Nephron (organoid): Measurements from ENCODE around the gene PNO1.
A peak's percentile ranks its signal among the peaks of the same experiment; 100 is the strongest.
"Not testable (repeated sequence)": the region's sequence is repeated elsewhere in the genome, so short reads cannot be mapped to it uniquely, and the experiment has no call there.

Experiments used
- H3K27ac Mint-ChIP-seq, 3 experiments: 2 replicates each; pipeline ENCODE4 v1.8.0; 2020; ENCODE audit warnings: mixed read lengths in 3 of 3, mild to moderate bottlenecking in 2 of 3, moderate library complexity in 1 of 3
- H3K27me3 Mint-ChIP-seq: 2 replicates; pipeline ENCODE4 v1.8.0; 2021; ENCODE audit warnings: low read depth, mild to moderate bottlenecking, moderate library complexity, mixed read lengths
- H3K36me3 Mint-ChIP-seq: 2 replicates; pipeline ENCODE4 v1.8.0; 2020; ENCODE audit warnings: low read depth, mixed read lengths
- H3K4me1 Mint-ChIP-seq: 2 replicates; pipeline ENCODE4 v1.8.0; 2020; ENCODE audit warnings: mixed read lengths
- H3K4me3 Mint-ChIP-seq, 3 experiments: 2 replicates each; pipeline ENCODE4 v1.8.0; 2020; ENCODE audit warnings: mild to moderate bottlenecking in 3 of 3, mixed read lengths in 3 of 3, moderate library complexity in 2 of 3
- H3K9me3 Mint-ChIP-seq: 2 replicates; pipeline ENCODE4 v1.8.0; 2020; ENCODE audit warnings: mixed read lengths
- TF ChIP-seq, protein P1 (sequence below), 3 experiments: fragments of 200-600 bp; sonication (generic); IDR thresholded peaks; one replicate each; pipeline ENCODE4 v1.5.0; 2021; ENCODE audit warnings: antibody characterized with exemption in 3 of 3; ENCODE audit not compliant: unreplicated experiment in 3 of 3

The PNO1 gene

DNA sequence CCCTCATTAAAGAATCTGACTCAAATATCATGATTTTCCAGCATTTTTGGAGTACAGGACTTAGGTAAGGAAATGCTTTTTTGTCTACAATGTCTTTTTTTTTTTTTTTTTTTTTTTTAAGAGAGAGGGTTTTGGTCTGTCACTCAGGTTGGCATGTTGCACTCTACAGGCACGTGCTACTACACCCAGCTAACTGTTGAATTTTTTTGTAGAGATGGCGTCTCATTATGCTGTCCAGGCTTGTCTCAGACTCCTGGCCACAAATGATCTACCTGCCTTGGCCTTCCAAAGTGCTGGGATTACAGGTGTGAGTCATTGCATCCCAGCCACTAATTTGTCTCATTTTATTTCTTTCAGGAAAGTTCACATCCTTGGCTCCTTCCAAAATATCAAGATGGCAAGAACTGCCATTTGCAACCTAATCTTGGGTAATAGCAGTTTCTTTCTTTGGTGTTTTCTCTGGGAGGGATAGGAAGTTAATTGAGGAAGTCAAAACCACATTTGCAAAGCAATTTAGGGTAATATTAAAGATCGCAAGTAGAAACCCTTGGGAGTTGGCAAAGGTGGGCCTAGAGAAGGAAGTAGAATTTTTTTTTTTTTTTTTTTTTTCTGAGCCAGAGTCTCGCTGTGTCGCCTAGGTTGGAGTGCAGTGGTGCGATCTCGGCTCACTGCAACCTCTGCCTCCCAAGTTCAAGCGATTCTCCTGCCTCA, 15.5 kb downstream of the PNO1 start:
- Mint-ChIP-seq H3K27ac (no peak overlapping the region), H3K4me3 (no peak overlapping the region), H3K27me3 (no peaks in the 10 kb centered on the region), H3K9me3 (no peaks in the 10 kb centered on the region), H3K4me1 (no peaks in the 10 kb centered on the region), H3K36me3 (peaks cover 13% of the 10 kb centered on the region)
- TF ChIP-seq, protein P1, sequence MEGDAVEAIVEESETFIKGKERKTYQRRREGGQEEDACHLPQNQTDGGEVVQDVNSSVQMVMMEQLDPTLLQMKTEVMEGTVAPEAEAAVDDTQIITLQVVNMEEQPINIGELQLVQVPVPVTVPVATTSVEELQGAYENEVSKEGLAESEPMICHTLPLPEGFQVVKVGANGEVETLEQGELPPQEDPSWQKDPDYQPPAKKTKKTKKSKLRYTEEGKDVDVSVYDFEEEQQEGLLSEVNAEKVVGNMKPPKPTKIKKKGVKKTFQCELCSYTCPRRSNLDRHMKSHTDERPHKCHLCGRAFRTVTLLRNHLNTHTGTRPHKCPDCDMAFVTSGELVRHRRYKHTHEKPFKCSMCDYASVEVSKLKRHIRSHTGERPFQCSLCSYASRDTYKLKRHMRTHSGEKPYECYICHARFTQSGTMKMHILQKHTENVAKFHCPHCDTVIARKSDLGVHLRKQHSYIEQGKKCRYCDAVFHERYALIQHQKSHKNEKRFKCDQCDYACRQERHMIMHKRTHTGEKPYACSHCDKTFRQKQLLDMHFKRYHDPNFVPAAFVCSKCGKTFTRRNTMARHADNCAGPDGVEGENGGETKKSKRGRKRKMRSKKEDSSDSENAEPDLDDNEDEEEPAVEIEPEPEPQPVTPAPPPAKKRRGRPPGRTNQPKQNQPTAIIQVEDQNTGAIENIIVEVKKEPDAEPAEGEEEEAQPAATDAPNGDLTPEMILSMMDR (IDR thresholded peaks at IDR 0.05; ENCODE audit: unreplicated experiment in 3 of 3), result no peak

DNA sequence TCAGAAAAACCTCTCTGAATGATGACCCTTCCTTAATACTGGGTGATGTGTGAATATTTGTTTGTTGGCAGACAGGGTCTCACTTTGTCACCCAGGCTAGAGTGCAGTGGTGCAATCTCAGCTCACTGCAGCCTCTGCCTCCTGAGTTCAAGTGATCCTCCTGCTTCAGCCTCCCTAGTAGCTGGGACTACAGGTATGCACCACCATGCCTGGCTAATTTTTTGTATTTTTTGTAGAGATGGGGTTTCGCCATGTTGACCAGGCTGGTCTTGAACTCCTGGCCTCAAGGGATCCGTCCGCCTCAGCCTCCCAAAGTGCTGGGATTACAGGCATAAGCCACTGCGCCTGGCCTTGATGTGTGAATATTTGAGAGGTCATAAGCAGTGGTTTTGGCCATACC, 17.5 kb downstream of the PNO1 start:
- not testable (repeated sequence) for H3K9me3 Mint-ChIP-seq, H3K27ac Mint-ChIP-seq, H3K27me3 Mint-ChIP-seq, H3K4me3 Mint-ChIP-seq, H3K4me1 Mint-ChIP-seq
- peaks cover 24% of the 10 kb centered on the region for H3K36me3 Mint-ChIP-seq

DNA sequence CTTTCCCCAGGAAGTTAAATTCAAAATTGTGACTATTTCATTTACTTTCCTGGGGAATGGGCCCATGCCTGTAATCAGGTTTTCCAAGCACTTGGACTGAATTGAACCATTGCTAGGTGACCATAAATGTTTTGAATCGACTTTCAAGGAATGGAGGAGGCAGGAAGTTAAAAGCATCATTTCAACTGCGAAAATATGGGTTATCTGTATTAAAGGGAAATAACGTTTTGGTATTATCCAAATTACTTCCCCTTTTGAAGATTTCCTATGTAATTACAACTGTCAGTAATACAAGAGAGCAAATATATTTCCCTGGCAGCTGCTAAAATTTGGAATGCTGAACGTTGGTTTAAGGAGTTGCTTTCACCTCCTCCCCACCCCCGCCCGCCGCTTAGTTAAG, 19.0 kb downstream of the PNO1 start:
- H3K36me3 Mint-ChIP-seq, result peaks cover 32% of the 10 kb centered on the region
- H3K4me3 Mint-ChIP-seq, result no peak overlapping the region
- no peaks in the 10 kb centered on the region for H3K9me3 Mint-ChIP-seq
- H3K4me1 Mint-ChIP-seq, result no peaks in the 10 kb centered on the region
- no peak overlapping the region for H3K27ac Mint-ChIP-seq
- no peaks in the 10 kb centered on the region for H3K27me3 Mint-ChIP-seq
- TF ChIP-seq, protein P1 (IDR thresholded peaks at IDR 0.05; ENCODE audit: unreplicated experiment in 3 of 3), result no peak

DNA sequence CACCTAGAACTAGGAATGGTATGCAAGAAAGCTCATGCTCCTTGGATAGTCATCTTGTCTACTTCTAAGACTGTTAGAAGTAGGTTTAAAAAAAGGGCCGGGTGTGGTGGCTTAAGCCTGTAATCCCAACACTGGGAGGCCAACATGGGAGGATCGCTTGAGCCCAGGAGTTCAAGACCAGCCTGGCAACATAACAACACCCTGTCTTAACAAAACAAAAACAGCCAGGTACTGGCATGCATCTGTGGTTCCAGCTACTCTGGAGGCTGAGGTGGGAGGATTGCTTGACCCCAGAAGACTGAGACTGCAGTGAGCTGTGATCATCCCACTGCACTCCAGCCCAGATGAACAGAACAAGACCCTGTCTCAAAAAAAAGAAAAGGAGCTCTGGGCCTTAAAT, 19.9 kb downstream of the PNO1 start:
- TF ChIP-seq, protein P1 (IDR thresholded peaks at IDR 0.05; ENCODE audit: unreplicated experiment in 3 of 3), result no peak
- H3K9me3 Mint-ChIP-seq, result no peaks in the 10 kb centered on the region
- no peak overlapping the region for H3K27ac Mint-ChIP-seq
- H3K27me3 Mint-ChIP-seq, result no peaks in the 10 kb centered on the region
- H3K4me1 Mint-ChIP-seq, result no peaks in the 10 kb centered on the region
- H3K36me3 Mint-ChIP-seq, result peaks cover 39% of the 10 kb centered on the region
- no peak overlapping the region for H3K4me3 Mint-ChIP-seq

DNA sequence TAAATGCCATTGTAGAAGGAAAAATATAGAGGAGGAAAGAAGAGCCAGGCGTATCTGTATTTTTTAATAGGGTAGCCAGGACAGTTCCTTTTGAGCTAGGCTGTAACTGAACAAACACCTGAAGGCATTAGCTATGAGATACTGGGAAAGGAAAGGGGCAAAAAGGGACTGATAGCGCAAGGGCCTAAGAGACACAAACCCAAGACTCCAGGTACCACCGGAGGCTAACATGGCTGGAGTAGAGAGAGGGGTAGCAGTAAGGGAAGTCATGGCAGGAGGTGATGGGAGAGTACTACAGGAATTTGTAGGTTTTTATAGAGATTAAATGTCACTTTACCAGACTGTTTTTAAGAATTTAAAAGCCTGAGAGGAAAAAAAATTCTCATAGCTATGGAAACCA, 20.7 kb downstream of the PNO1 start:
- peaks cover 42% of the 10 kb centered on the region for H3K36me3 Mint-ChIP-seq
- no peaks in the 10 kb centered on the region for H3K9me3 Mint-ChIP-seq
- H3K4me1 Mint-ChIP-seq, result peaks cover 6% of the 10 kb centered on the region

DNA sequence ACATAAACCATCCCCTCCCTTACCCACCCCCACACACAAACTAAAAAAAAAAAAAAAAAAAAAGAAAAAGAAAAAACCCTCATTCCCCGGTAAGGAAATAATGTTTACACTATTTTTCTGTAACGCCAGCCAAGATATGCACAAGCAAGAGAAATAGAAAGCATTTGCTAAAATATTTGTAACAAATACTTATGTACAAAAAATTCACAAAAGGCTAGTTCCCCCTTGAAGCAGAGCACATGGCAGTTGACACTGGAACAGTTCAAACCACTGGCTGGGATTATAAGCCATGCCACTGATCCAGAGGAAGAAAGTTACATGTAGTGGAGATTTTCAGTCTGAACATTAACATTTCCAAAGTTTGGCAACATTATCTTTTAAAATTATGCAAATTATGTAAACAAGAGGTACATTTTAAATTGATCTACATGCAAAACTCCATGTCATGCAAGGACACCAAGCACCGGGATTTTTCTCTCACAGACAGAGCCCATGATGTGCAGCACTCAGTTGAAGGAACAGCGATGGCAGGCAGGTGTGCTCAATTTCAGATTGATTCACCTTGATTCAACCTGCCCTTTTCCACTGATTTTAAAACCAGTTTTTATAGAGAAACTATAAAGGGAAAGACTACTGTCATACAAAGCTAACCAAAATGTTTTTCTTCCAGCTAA, 21.4 kb downstream of the PNO1 start:
- Mint-ChIP-seq H3K27ac (no peak overlapping the region), H3K27me3 (no peaks in the 10 kb centered on the region), H3K4me1 (peaks cover 6% of the 10 kb centered on the region), H3K4me3 (no peak overlapping the region), H3K9me3 (no peaks in the 10 kb centered on the region), H3K36me3 (peaks cover 43% of the 10 kb centered on the region)
- TF ChIP-seq, protein P1 (IDR thresholded peaks at IDR 0.05; ENCODE audit: unreplicated experiment in 3 of 3), result no peak

More for the DNA sequence above, 20.7 kb downstream of the PNO1 start:
- H3K4me3 Mint-ChIP-seq, result no peak overlapping the region
- H3K27ac Mint-ChIP-seq, result peak overlapping the region in 1 of 3 experiments; percentile 24
- no peaks in the 10 kb centered on the region for H3K27me3 Mint-ChIP-seq
- TF ChIP-seq, protein P1 (IDR thresholded peaks at IDR 0.05; ENCODE audit: unreplicated experiment in 3 of 3), result no peak
